ENCODE results near the gene KCNA10. TPM values are rescaled to one million over a fixed set of nuclear protein-coding genes. Genes with fewer than 3 reads are reported as not detected.

The KCNA10 gene
- total RNA-seq, 1 experiment from 2014 or later, result not detected

DNA sequence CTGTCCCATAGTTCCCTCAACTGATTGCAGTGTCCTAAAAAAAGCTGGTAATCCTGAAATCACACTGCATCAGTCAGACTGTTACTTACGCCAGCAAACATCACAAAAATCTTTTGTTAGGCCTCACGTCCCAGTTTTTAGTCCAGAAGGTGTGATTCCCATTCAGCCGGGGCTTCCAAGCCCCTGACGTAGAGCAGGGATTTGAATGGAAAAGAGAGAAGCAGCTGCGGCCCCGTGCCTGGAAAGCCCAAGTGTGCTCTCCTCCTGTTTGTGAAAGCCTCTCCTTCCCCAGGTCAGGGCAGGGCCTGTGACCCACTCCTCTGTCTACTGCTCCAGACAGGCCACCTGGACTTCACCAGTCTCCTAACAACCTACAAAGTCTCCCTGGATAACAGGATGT, 20.7 kb downstream of the KCNA10 start:
- DNase-seq, result no peak
- Histone ChIP-seq H3K36me3 (replicated peaks; ENCODE audit: control insufficient read depth, insufficient read depth, low read length) (no peaks in the 10 kb centered on the region), H3K27me3 (ENCODE audit: control insufficient read depth, insufficient read depth, low read length) (no peaks in the 10 kb centered on the region), H3K4me3 (ENCODE audit: insufficient read depth, low read depth, low read length) (no peak overlapping the region)

DNA sequence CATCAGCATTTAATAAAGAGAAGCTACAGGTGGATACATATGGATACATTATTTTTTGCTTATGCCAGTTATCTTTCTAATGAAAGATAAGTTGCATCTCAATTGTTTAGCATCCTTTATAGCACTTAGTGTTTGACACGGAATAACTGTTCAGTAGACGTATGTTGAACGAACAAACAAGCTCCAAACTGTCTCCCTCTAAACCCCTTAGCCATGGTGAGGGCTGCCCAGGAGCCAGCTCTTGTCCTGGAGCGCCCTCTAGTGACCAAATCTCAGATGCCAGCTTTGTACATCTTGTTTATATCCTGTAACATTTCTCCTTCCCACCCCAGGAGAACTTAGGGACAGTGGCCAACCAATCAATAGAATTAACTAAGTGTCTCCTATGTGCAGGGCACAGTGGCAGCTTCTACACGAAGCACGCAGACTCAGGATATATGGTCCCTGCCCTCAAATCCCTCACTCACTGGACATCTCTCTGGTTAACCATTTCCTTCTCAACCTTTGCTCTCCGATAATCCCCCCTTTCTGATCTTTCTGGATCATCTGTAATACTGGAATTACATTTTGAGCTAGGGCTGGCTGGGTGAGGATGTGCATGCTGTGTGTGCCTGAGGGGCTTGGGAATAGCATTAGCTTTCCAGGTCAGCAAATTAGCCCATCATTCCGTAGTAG, 22.9 kb downstream of the KCNA10 start:
- Histone ChIP-seq H3K4me3 (ENCODE audit: insufficient read depth, low read depth, low read length) (no peak overlapping the region), H3K27me3 (ENCODE audit: control insufficient read depth, insufficient read depth, low read length) (no peaks in the 10 kb centered on the region), H3K36me3 (replicated peaks; ENCODE audit: control insufficient read depth, insufficient read depth, low read length) (no peaks in the 10 kb centered on the region)
- peak; percentile 89 for DNase-seq

DNA sequence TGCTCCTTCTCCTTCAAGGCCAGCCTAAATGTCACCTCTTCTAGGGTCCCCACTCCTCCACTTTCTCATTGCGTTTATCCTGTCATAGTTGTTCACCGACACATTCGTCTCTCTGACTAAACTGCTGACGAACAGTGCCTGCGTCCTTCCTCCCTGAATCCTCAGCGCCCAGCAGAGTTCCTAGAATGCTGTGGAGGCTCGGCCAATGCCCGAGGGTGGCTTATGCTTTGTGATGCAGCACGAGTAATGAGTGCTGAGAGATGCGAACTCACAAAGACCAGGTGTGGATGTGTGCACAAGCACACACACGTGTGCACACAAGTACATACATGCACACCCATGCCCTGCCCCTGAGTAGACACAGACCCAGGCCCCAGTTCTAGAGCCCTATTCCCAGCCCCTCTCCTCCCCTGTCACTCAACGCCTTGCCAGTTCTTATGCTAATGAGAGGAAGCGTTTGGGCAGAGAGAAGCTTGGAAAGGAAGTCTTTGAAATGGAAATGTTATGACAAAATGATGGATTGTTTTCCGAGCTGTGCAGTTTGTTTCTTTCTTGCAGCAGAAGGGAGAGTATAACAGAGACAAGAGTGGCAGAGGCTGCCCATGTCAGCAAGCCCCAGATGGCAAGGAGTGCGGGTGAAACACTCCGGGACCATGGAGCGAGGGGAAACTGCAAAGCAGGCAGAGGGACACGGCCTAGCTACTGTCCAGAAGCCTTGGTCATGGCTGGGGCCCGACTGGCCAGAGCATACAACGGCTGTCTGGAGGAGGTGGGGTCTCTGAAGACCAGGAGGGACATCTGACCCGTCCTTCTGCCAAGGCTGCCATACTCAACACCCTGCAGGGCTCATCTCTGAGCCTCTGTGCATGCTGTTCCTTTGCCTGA, 24.2 kb downstream of the KCNA10 start:
- no peaks in the 10 kb centered on the region for H3K36me3 ChIP-seq (replicated peaks; ENCODE audit: control insufficient read depth, insufficient read depth, low read length)
- H3K27me3 ChIP-seq (ENCODE audit: control insufficient read depth, insufficient read depth, low read length), result no peaks in the 10 kb centered on the region
- H3K4me3 ChIP-seq (ENCODE audit: insufficient read depth, low read depth, low read length), result no peak overlapping the region
- DNase-seq, result peak; percentile 82

DNA sequence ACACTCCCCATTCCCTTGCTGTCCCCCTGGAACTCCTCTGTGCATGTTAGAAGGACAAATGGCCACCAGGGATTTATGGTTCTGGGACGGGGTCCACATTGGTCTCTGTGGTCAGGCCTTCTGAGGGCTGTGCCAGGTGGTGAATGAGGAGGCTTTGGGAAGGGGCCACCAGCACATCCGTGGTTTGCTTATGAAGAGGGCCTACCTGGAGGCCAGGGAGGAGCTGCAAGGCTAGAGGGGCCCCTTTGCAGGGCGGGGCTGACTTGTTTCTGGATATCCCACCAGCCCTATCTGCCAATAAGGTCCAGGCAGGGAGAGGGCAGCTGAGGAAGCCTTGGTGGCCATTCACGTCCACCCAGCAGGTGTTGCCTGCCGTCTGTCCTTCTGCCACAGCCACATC, 24.9 kb downstream of the KCNA10 start:
- Histone ChIP-seq H3K27me3 (ENCODE audit: control insufficient read depth, insufficient read depth, low read length) (no peaks in the 10 kb centered on the region), H3K36me3 (replicated peaks; ENCODE audit: control insufficient read depth, insufficient read depth, low read length) (no peaks in the 10 kb centered on the region), H3K4me3 (ENCODE audit: insufficient read depth, low read depth, low read length) (no peak overlapping the region)
- no peak for DNase-seq

DNA sequence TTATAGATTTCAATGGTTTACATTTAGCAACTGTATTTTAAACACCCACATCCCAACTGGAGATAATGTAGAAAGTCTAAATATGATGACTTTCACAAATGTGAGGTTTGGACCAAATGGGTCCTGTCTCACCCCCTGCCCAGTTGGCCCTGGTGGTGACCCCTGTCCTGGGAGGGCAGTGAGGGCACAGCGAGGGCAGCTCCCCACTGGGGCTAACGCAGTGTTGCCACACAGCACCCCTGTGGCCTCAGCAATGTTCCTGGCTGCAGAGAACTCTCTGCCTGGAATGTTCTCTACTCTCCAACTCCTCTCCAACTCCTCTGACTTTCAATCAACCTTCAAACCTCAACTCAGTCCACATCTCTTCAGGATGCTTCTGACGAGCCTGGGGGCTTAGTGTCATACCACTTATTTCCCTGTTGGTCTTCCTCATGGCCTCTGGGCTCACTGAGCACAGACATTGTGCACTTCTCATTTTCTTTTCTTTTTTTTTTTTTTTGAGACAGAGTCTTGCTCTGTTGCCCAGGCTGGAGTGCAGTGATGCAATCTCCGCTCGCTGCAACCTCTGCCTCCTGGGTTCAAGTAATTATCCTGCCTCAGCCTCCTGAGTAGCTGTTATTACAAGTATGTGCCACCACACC, 25.8 kb downstream of the KCNA10 start:
- Histone ChIP-seq H3K4me3 (ENCODE audit: insufficient read depth, low read depth, low read length) (no peak overlapping the region), H3K36me3 (replicated peaks; ENCODE audit: control insufficient read depth, insufficient read depth, low read length) (no peaks in the 10 kb centered on the region), H3K27me3 (ENCODE audit: control insufficient read depth, insufficient read depth, low read length) (no peaks in the 10 kb centered on the region)
- DNase-seq, result no peak

DNA sequence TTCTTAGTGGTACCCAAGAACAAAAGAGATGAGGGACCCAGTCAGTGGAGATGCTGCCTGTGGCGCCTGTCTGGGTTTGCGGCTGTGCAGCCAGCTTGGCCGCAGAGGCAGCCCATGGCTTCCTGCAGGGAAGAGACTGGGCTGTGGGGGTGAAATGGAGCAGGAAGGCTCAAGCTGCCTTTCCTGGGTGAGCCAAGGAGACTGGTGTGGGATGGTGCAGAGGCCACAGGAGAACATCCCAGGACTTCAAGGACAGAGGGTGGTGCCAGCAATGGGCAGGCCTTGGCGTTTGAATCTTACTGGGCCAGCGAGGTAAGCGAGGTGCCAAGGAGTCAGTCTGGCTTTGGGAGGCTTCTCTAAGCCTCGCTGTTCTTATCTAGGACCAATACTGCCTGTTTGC, 26.4 kb downstream of the KCNA10 start:
- DNase-seq, result peak; percentile 39
- H3K36me3 ChIP-seq (replicated peaks; ENCODE audit: control insufficient read depth, insufficient read depth, low read length), result no peaks in the 10 kb centered on the region
- no peaks in the 10 kb centered on the region for H3K27me3 ChIP-seq (ENCODE audit: control insufficient read depth, insufficient read depth, low read length)
- H3K4me3 ChIP-seq (ENCODE audit: insufficient read depth, low read depth, low read length), result no peak overlapping the region

DNA sequence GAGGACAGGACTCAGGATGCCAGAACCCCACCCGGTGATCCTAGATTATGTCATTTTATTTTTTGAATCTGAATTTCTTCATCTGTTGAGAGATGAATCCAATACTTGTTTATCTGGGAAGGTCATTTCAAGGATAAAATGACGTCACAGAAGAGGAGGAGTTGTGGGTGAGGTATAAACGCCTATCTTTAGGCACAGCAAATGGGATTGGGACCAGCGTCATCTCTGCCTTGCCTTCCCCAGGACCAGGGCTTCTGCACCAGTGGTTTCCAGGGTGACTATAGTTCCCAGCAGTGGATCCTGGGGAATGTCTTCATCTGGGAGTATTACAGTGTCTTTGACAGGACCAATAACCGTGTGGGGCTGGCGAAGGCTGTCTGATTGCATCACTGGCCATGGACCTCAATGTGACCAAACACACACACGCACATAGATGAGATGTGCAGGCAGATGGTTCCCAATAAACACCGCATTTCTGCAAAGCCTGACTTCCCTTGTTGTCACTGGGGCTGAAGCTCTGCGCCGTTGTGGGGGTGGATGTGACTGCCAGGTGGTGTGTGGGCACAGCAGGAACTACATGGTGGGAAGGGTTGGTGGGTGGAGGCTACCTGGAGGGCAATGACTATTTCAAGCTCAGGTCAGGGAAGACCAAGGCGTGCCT, 28.1 kb downstream of the KCNA10 start:
- no peak overlapping the region for H3K4me3 ChIP-seq (ENCODE audit: insufficient read depth, low read depth, low read length)
- no peak for DNase-seq
- H3K27me3 ChIP-seq (ENCODE audit: control insufficient read depth, insufficient read depth, low read length), result no peaks in the 10 kb centered on the region
- H3K36me3 ChIP-seq (replicated peaks; ENCODE audit: control insufficient read depth, insufficient read depth, low read length), result no peaks in the 10 kb centered on the region

DNA sequence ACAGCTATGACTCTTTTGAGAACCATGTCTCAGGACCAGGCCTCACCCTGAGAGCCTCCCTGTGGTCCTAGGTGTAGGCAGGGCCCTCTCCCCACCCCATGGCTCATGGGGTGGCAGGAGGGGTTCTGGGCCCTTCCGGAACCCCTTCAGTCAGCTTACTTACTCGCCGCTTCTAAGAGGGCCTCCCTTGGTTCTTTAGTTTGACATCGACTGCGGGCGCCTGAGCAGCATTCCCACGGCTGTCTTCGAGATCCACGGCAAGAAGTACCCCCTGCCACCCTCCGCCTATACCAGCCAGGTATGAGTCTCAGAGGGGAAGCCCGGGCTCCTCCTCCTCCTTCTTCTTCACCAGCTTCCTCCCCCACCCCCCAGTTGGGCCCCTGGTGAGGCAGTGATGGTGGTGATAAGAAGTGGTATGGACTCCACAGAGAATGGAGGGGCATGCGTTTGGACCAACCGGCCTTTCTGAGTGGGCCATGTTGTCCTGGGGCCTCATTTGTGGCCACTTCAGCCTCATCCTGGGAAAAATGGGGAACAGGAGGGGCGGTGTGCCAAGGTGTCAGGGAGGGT, 28.9 kb downstream of the KCNA10 start:
- no peaks in the 10 kb centered on the region for H3K36me3 ChIP-seq (replicated peaks; ENCODE audit: control insufficient read depth, insufficient read depth, low read length)
- DNase-seq, result peak; percentile 69
- H3K4me3 ChIP-seq (ENCODE audit: insufficient read depth, low read depth, low read length), result no peak overlapping the region
- H3K27me3 ChIP-seq (ENCODE audit: control insufficient read depth, insufficient read depth, low read length), result no peaks in the 10 kb centered on the region

DNA sequence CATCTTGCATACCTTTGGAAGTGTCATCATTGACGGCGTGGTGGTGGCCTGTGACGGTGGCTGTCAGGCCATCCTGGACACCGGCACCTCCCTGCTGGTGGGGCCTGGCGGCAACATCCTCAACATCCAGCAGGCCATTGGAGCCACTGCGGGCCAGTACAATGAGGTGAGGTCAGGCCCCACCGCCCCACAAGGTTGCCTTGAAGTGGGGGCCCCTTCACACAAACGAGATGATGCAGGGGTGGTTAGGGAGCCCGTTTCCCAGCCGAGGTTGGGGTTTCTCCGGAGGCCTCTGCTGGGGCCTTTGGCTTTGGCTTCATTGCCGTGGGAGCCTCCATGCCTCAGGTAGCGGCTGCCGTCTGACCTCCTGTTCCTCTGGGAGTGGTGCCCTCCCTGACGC, 29.6 kb downstream of the KCNA10 start:
- no peak for DNase-seq
- Histone ChIP-seq H3K4me3 (ENCODE audit: insufficient read depth, low read depth, low read length) (no peak overlapping the region), H3K27me3 (ENCODE audit: control insufficient read depth, insufficient read depth, low read length) (no peaks in the 10 kb centered on the region)

DNA sequence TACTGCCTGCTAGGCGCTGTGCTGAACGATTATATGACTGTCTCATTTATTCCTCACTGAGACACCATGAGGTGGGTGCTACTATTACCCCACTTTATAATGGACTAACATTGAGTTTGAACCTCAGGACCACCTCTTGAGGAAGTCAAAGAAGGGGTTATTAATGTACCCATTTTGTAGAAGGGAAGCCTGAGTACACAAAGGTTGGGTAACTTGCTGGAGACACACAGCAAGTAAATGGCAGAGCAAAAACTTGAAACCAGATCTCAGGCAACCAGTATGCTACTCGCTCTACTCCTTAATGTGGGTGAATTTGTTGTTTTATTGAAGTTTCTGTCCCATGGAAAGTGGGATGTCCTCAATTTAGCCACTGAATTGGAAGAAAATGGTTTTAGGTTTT, 30.1 kb downstream of the KCNA10 start:
- no peak for DNase-seq
- Histone ChIP-seq H3K27me3 (ENCODE audit: control insufficient read depth, insufficient read depth, low read length) (no peaks in the 10 kb centered on the region), H3K4me3 (ENCODE audit: insufficient read depth, low read depth, low read length) (no peak overlapping the region), H3K36me3 (replicated peaks; ENCODE audit: control insufficient read depth, insufficient read depth, low read length) (no peaks in the 10 kb centered on the region)

More for the DNA sequence above, 29.6 kb downstream of the KCNA10 start:
- no peaks in the 10 kb centered on the region for H3K36me3 ChIP-seq (replicated peaks; ENCODE audit: control insufficient read depth, insufficient read depth, low read length)

DNA sequence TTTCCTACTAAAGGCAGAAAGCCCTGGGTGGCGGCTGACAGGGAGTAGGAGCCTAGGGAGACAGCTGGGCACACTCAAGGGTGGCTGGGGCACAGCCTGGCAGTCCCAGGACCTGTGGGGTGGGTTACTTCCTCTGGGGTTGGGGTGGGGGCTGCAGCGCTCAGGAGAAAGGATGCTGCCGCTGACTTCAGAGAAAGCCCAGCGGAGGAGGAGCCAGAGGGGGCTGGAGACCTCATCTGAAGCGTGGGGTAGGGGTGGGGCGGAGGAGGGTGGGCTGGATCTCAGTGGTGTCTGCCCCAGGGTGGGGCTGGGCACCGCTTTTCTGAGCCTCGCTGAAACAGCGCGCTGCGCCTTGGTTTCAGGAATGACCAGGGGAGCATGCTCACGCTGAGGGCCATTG, 30.8 kb downstream of the KCNA10 start:
- H3K27me3 ChIP-seq (ENCODE audit: control insufficient read depth, insufficient read depth, low read length), result no peaks in the 10 kb centered on the region; the same call in 1 of the 2 replicates
- no peaks in the 10 kb centered on the region for H3K36me3 ChIP-seq (replicated peaks; ENCODE audit: control insufficient read depth, insufficient read depth, low read length)
- no peak overlapping the region for H3K4me3 ChIP-seq (ENCODE audit: insufficient read depth, low read depth, low read length)
- no peak for DNase-seq

DNA sequence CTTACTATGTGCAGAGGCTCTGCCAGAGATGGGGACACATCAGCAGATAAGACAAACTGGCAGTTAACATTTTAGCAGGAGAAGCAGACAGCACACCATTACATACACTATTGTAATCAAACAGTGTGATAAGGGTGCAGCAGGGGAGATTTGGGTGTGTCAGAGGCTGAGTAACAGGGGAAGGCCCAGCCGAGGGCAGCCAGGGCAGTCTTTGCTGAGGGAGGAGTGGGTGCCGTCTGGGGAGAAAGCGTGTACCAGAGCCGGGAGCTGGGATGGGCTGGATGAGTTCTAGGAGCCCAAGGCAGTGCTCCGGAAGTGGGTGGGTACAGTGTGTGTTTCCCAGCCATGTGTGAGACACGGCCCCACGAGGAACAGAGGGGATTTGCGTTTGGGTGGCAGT, 31.2 kb downstream of the KCNA10 start:
- Histone ChIP-seq H3K27me3 (ENCODE audit: control insufficient read depth, insufficient read depth, low read length) (no peaks in the 10 kb centered on the region; the same call in 1 of the 2 replicates), H3K4me3 (ENCODE audit: insufficient read depth, low read depth, low read length) (no peak overlapping the region), H3K36me3 (replicated peaks; ENCODE audit: control insufficient read depth, insufficient read depth, low read length) (no peaks in the 10 kb centered on the region)
- DNase-seq, result no peak

DNA sequence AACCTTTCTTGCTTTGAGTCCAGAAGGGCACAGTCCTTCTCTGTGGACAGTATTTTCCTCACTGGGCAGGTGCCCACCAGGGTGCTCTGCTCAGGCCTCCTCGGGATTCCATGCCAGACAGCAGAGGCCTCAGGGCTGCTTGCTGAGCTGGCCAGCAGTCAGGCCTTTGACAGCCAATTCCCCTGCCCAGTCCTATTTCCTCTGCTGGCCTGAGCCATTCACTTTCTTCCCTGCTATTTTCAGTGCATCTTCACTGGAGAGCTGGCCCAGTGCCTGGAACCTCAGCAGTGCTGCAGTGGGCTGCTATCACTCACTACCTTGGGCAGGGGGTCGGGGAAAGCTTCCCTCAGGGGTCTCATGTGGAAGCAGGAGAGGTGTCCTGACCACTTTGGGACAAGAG, 33.2 kb downstream of the KCNA10 start:
- no peaks in the 10 kb centered on the region for H3K36me3 ChIP-seq (replicated peaks; ENCODE audit: control insufficient read depth, insufficient read depth, low read length)
- no peak for DNase-seq
- H3K27me3 ChIP-seq (ENCODE audit: control insufficient read depth, insufficient read depth, low read length), result no peaks in the 10 kb centered on the region; the same call in 1 of the 2 replicates
- no peak overlapping the region for H3K4me3 ChIP-seq (ENCODE audit: insufficient read depth, low read depth, low read length)

DNA sequence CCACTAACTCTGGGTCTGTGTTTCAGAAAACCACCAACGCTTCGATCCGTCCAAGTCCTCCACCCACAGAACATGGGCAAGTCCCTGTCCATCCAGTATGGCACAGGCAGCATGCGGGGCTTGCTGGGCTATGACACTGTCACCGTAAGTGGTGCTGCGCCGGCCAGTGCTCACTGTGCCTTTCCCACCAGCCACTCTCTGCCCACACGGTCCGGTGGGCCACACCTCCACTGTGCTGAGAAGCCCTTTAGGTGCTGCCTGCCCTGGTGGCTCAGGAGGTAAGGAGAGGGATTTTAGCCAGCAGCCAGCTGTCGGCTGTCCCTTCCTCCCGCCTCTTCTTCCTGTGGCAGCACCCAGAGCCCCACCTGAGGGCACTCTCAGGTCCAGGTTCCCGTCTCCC, 34.2 kb downstream of the KCNA10 start:
- Histone ChIP-seq H3K36me3 (replicated peaks; ENCODE audit: control insufficient read depth, insufficient read depth, low read length) (no peaks in the 10 kb centered on the region), H3K4me3 (ENCODE audit: insufficient read depth, low read depth, low read length) (no peak overlapping the region), H3K27me3 (ENCODE audit: control insufficient read depth, insufficient read depth, low read length) (no peaks in the 10 kb centered on the region; the same call in none of the 2 replicates)
- no peak for DNase-seq
